Adrenal gland (tissue), 12 donors: ENCODE data around the gene GPR31. TPM values are rescaled to one million over a fixed set of nuclear protein-coding genes. Genes with fewer than 3 reads are reported as not detected.

Experiments
- DNase-seq, 7 donors: peaks; one replicate each; pipeline ENCODE4 v3.0.0-alpha.2; 2019 to 2020
- H3K27ac ChIP-seq, 5 donors: fragments of 200-600 bp; sonication (generic) in 4 of 5; 1 replicate in 3 of 5; 2 replicates in 2 of 5; pipeline versions ENCODE4 v1.5.1 to v1.8.0; 2016 to 2020; ENCODE audit warnings: mild to moderate bottlenecking in 1 of 5
- H3K27me3 ChIP-seq: fragments of 200-600 bp; 2 replicates; pipeline ENCODE4 v1.8.0; 2021
- H3K36me3 ChIP-seq, 2 donors: fragments of 200-600 bp; replicated peaks in 1 of 2; 1 replicate in 1 of 2; 2 replicates in 1 of 2; pipeline versions ENCODE4 v1.5.1 to v1.8.0; 2018 to 2022
- H3K4me1 ChIP-seq, 2 donors: fragments of 200-600 bp; replicated peaks in 1 of 2; 1 replicate in 1 of 2; 2 replicates in 1 of 2; pipeline versions ENCODE4 v1.5.1 to v1.8.0; 2018 to 2021
- H3K4me3 ChIP-seq, 4 donors: fragments of 200-600 bp; sonication (generic) in 3 of 4; one replicate each; pipeline ENCODE4 v1.5.1; 2016 to 2018
- H3K9me3 ChIP-seq, 3 donors: fragments of 200-600 bp; sonication (generic) in 1 of 3; replicated peaks in 1 of 3; 1 replicate in 2 of 3; 2 replicates in 1 of 3; pipeline versions ENCODE4 v1.5.1 to v1.8.0; 2016 to 2021
- CTCF ChIP-seq, 6 experiments: fragments of 450-650 bp in 4 of 6; fragments of 200-600 bp in 2 of 6; sonication (generic) in 1 of 6; IDR thresholded peaks; 1 replicate in 5 of 6; 2 replicates in 1 of 6; pipeline versions ENCODE4 v1.5.1 to v1.8.0; 2016 to 2021; ENCODE audit warnings: antibody characterized with exemption in 6 of 6, mild to moderate bottlenecking in 2 of 6, moderate library complexity in 1 of 6
- POLR2A ChIP-seq, 2 donors: fragments of 450-650 bp; IDR thresholded peaks; one replicate each; pipeline ENCODE4 v1.6.1; 2017; ENCODE audit warnings: antibody characterized with exemption in 2 of 2, mild to moderate bottlenecking in 2 of 2, moderate library complexity in 1 of 2
- WGBS, 4 donors: extraction: QIAGEN DNeasy Blood & Tissue Kit in 2 of 4; methylation state at CpG; one replicate each; pipeline versions ENCODE4 v1.1.5 to v1.1.7; 2013 to 2017; 5-methylcytosine and 5-hydroxymethylcytosine counted together
- intact Hi-C, 2 donors: fragments of 100-400 bp; cut with DNase I; formaldehyde crosslinking; loops; one replicate each; pipeline versions ENCODE4 v1.14.1 to v1.15.0; 2022 to 2023
- polyA plus RNA-seq, 3 donors: library from polyadenylated mRNA; stranded (reverse); fragments of 200-250 nt in 2 of 3; fragments of 350-450 nt in 1 of 3; fragmentation: Illumina TruSeq in 1 of 3; extraction: RNeasy Lipid Tissue Mini Kit (QIAGEN cat#74804) in 1 of 3; gene quantifications; one replicate each; pipeline ENCODE4 v1.2.3, GENCODE V29; 2013 to 2014
- total RNA-seq, 9 donors: library from RNA; depleted of rRNA in 4 of 9; stranded (reverse); fragments of >200 nt in 4 of 9; fragments of 120-200 nt in 1 of 9; fragmentation: NEBNext Ultra II Directional in 1 of 9; extraction: Animal tissue kit (Norgen Biotek cat#: 25700) in 1 of 9; gene quantifications; one replicate each; pipeline versions ENCODE4 v1.1.0 to v1.2.4, GENCODE V29; 2013 to 2023
- donor health status: healthy with polysubstance abuse.
- donor health status: Bipolar disorder and iron deficiency.
- donor health status: DM: yes; HTN: yes; CAD: no.
- donor health status: DM: no; HTN: no; CAD: no.
- donor health status: DM: no; HTN: no; CAD: no.
- donor health status: DM: yes; HTN: yes; CAD: no.

The GPR31 gene
- total and polyA plus RNA-seq, 12 donors, result not detected

GRCh38 chr6:167143041-167143440 lies 14.7 kb downstream of the GPR31 start:
- no peak overlapping the region for H3K27ac ChIP-seq
- H3K4me1 ChIP-seq, result peaks cover 0 to 3% of the 10 kb centered on the region in 2 donors
- WGBS, 4 donors, result 71 to 95% (median 83%) methylated on average over 4 to 9 of the region's 9 CpGs
- TF ChIP-seq CTCF (IDR thresholded peaks at IDR 0.05), result no peak
- TF ChIP-seq POLR2A (IDR thresholded peaks at IDR 0.05), result no peak
- intact Hi-C loops, result loop anchor here (5.0 to 10.0 kb wide), 3 partner anchors 146 to 361 kb away; partner anchors contain the start of gene CEP43 (in 2 of the 2)
- H3K4me3 ChIP-seq, result no peak overlapping the region
- no peak for DNase-seq
- H3K27me3 ChIP-seq, result no peaks in the 10 kb centered on the region
- no peaks in the 10 kb centered on the region for H3K36me3 ChIP-seq
- no peaks in the 10 kb centered on the region for H3K9me3 ChIP-seq

- Histone ChIP-seq H3K4me3 (no peak overlapping the region), H3K4me1 (peaks cover 0 to 3% of the 10 kb centered on the region in 2 donors), H3K27me3 (no peaks in the 10 kb centered on the region), H3K27ac (no peak overlapping the region), H3K36me3 (no peaks in the 10 kb centered on the region), H3K9me3 (no peaks in the 10 kb centered on the region)
- TF ChIP-seq POLR2A (IDR thresholded peaks at IDR 0.05), result no peak
- peak in 1 of 6 experiments; percentile 16 for TF ChIP-seq CTCF (IDR thresholded peaks at IDR 0.05)
- DNase-seq, result no peak
- WGBS, 4 donors, result 22 to 29% (median 26%) methylated on average over 4 of the region's 4 CpGs
- intact Hi-C loops, result loop anchor here (5.0 to 10.0 kb wide), 3 partner anchors 145 to 360 kb away; partner anchors contain the start of gene CEP43 (in 2 of the 2)
Measured at GRCh38 chr6:167142433-167142761, 15.4 kb downstream of the GPR31 start.

GRCh38 chr6:167141667-167142432 lies 15.9 kb downstream of the GPR31 start:
- TF ChIP-seq POLR2A (IDR thresholded peaks at IDR 0.05), result no peak
- TF ChIP-seq CTCF (IDR thresholded peaks at IDR 0.05), result peak; percentile 61 to 84 (median 80)
- Histone ChIP-seq H3K9me3 (no peaks in the 10 kb centered on the region), H3K4me3 (no peak overlapping the region), H3K27ac (no peak overlapping the region), H3K27me3 (no peaks in the 10 kb centered on the region), H3K36me3 (no peaks in the 10 kb centered on the region), H3K4me1 (peaks cover 0 to 3% of the 10 kb centered on the region in 2 donors)
- 38 to 59% (median 41%) methylated on average over 10 to 18 of the region's 18 CpGs for WGBS, 4 donors
- intact Hi-C loops, result loop anchor here (5.0 to 10.0 kb wide), 3 partner anchors 145 to 360 kb away; partner anchors contain the start of gene CEP43 (in 2 of the 2)
- peak; percentile 41 to 72 (median 59) for DNase-seq

GRCh38 chr6:167140589-167141474 lies 16.9 kb downstream of the GPR31 start:
- TF ChIP-seq CTCF (IDR thresholded peaks at IDR 0.05), result no peak
- TF ChIP-seq POLR2A (IDR thresholded peaks at IDR 0.05), result no peak
- H3K4me3 ChIP-seq, result no peak overlapping the region
- H3K27ac ChIP-seq, result no peak overlapping the region
- no peaks in the 10 kb centered on the region for H3K27me3 ChIP-seq
- intact Hi-C loops, result loop anchor here (5.0 to 10.0 kb wide), 3 partner anchors 144 to 359 kb away; partner anchors contain the start of gene CEP43 (in 2 of the 2)
- DNase-seq, result no peak
- no peaks in the 10 kb centered on the region for H3K36me3 ChIP-seq
- H3K4me1 ChIP-seq, result peaks cover 0 to 3% of the 10 kb centered on the region in 2 donors
- H3K9me3 ChIP-seq, result no peaks in the 10 kb centered on the region
- 48 to 66% (median 61%) methylated on average over 4 to 10 of the region's 10 CpGs for WGBS, 4 donors
